PC-9 (cell line): ENCODE measurements around the gene CDC5L. TPM values are rescaled to one million over a fixed set of nuclear protein-coding genes. Genes with fewer than 3 reads are reported as not detected.

Source experiments
- BruUV-seq: library from RNA; stranded (reverse); fragments of 400-500 nt; replicated peaks from 2 replicates; lab custom pipeline; 2021; lab: Mats Ljungman, UMichigan
- CTCF ChIA-PET: fragments of 300-600 bp; sonication (Branson Sonifier 250); formaldehyde crosslinking; loops from one replicate; lab custom pipeline; 2022; ENCODE audit warnings: antibody characterized with exemption; lab: Charles Lee
- POLR2A ChIA-PET: fragments of 300-600 bp; sonication (Branson Sonifier 250); formaldehyde crosslinking; loops from one replicate; lab custom pipeline; 2022; ENCODE audit warnings: antibody characterized with exemption; ENCODE audit not compliant: unreplicated experiment; lab: Charles Lee
- DNase-seq, 2 experiments: peaks; one replicate each; pipeline versions ENCODE4 v3.0.0 to v3.0.0-alpha.2; 2015 to 2022; ENCODE audit warnings: mixed read lengths in 1 of 2
- H2AFZ ChIP-seq: fragments of 200-600 bp; sonication (generic); 2 replicates; pipeline ENCODE4 v1.8.1; 2017; ENCODE audit warnings: antibody characterized with exemption
- H3F3A ChIP-seq: fragments of 200-600 bp; sonication (generic); 2 replicates; pipeline ENCODE4 v1.8.1; 2017; ENCODE audit warnings: antibody characterized with exemption, mild to moderate bottlenecking, low read depth; ENCODE audit not compliant: insufficient read depth
- H3K27ac ChIP-seq: fragments of 200-600 bp; sonication (generic); 2 replicates; pipeline ENCODE4 v1.6.1; 2016; ENCODE audit warnings: mixed run types
- H3K27me3 ChIP-seq: fragments of 200-600 bp; sonication (generic); 2 replicates; pipeline ENCODE4 v1.6.1; 2016; ENCODE audit warnings: low read depth, mixed run types; ENCODE audit not compliant: insufficient read depth
- H3K36me3 ChIP-seq: fragments of 200-600 bp; sonication (generic); 2 replicates; pipeline ENCODE4 v1.6.1; 2016; ENCODE audit warnings: low read depth, mixed run types
- H3K4me1 ChIP-seq: fragments of 200-600 bp; sonication (generic); replicated peaks from 2 replicates; pipeline ENCODE4 v1.6.1; 2016; ENCODE audit warnings: mixed run types; ENCODE audit not compliant: insufficient read depth
- H3K4me2 ChIP-seq: fragments of 200-600 bp; sonication (generic); 2 replicates; pipeline ENCODE4 v1.6.1; 2017; ENCODE audit warnings: mixed run types
- H3K4me3 ChIP-seq: fragments of 200-600 bp; sonication (generic); 2 replicates; pipeline ENCODE4 v1.6.1; 2016; ENCODE audit warnings: mixed run types
- H3K79me2 ChIP-seq: fragments of 200-600 bp; sonication (generic); 2 replicates; pipeline ENCODE4 v1.6.1; 2017; ENCODE audit warnings: low read depth, mixed run types
- H3K9me2 ChIP-seq: fragments of 200-600 bp; sonication (generic); 2 replicates; pipeline ENCODE4 v1.8.1; 2017; ENCODE audit warnings: mild to moderate bottlenecking; ENCODE audit not compliant: insufficient read depth
- H3K9me3 ChIP-seq: fragments of 200-600 bp; sonication (generic); 2 replicates; pipeline ENCODE4 v1.8.1; 2016; ENCODE audit warnings: low read depth; ENCODE audit not compliant: insufficient read depth
- H4K20me1 ChIP-seq: fragments of 200-600 bp; sonication (generic); 2 replicates; pipeline ENCODE4 v1.8.1; 2017; ENCODE audit not compliant: insufficient read depth
- CTCF ChIP-seq: fragments of 200-600 bp; sonication (generic); conservative IDR thresholded peaks from 2 replicates; pipeline ENCODE4 v1.6.1; 2017; ENCODE audit warnings: mixed run types, antibody characterized with exemption, mild to moderate bottlenecking, moderate library complexity
- EZH2 ChIP-seq: fragments of 200-600 bp; sonication (generic); IDR thresholded peaks from 2 replicates; pipeline ENCODE4 v1.8.0; 2017; ENCODE audit warnings: antibody characterized with exemption, low read depth
- intact Hi-C: fragments of 100-400 bp; cut with micrococcal nuclease; formaldehyde crosslinking; loops from one replicate; pipeline ENCODE4 v1.10.0; 2022; ENCODE audit not compliant: unreplicated experiment
- total RNA-seq: library from RNA; stranded (reverse); gene quantifications from 2 replicates; pipeline ENCODE4 v1.2.3, GENCODE V29; 2021

The CDC5L gene
- total RNA-seq, 1 experiment from 2014 or later: 24.0 TPM

- CTCF ChIA-PET: no interaction called here
- H3K79me2 ChIP-seq: no peaks in the 10 kb centered on the region
- H3F3A ChIP-seq: no peaks in the 10 kb centered on the region
- H3K4me3 ChIP-seq: no peak overlapping the region
- peaks cover 8% of the 10 kb centered on the region; the same call in 1 of the 2 replicates for H3K27me3 ChIP-seq
- TF ChIP-seq CTCF: no peak
- TF ChIP-seq EZH2: no peak
- H3K9me2 ChIP-seq: no peaks in the 10 kb centered on the region
- no TSS peak for BruUV-seq
- POLR2A ChIA-PET: no interaction called here
- no peaks in the 10 kb centered on the region for H4K20me1 ChIP-seq
- no peaks in the 10 kb centered on the region for H3K4me1 ChIP-seq
- H3K36me3 ChIP-seq: no peaks in the 10 kb centered on the region
- no peak for DNase-seq
- no peak overlapping the region for H3K4me2 ChIP-seq
- no peaks in the 10 kb centered on the region for H3K9me3 ChIP-seq
- no peak overlapping the region for H3K27ac ChIP-seq
- intact Hi-C loops: no loop called here
- no peak overlapping the region for H2AFZ ChIP-seq
Measured at GRCh38 chr6:44366781-44367180, 20.7 kb upstream of the CDC5L start.

- no peaks in the 10 kb centered on the region for H3K9me3 ChIP-seq
- TF ChIP-seq CTCF (no peak), EZH2 (no peak)
- no peaks in the 10 kb centered on the region for H4K20me1 ChIP-seq
- H3K4me2 ChIP-seq: no peak overlapping the region
- H3F3A ChIP-seq: no peaks in the 10 kb centered on the region
- H3K4me1 ChIP-seq: no peaks in the 10 kb centered on the region
- ChIA-PET CTCF (no interaction called here), POLR2A (no interaction called here)
- H2AFZ ChIP-seq: no peak overlapping the region
- no peaks in the 10 kb centered on the region for H3K36me3 ChIP-seq
- intact Hi-C loops: no loop called here
- no peaks in the 10 kb centered on the region for H3K79me2 ChIP-seq
- no TSS peak for BruUV-seq
- H3K4me3 ChIP-seq: no peak overlapping the region
- no peaks in the 10 kb centered on the region for H3K9me2 ChIP-seq
- H3K27me3 ChIP-seq: peaks cover 4% of the 10 kb centered on the region; the same call in 1 of the 2 replicates
- no peak for DNase-seq
- H3K27ac ChIP-seq: no peak overlapping the region
Measured at GRCh38 chr6:44367681-44368080, 19.8 kb upstream of the CDC5L start.

GRCh38 chr6:44373051-44373450 is 14.5 kb upstream of the CDC5L start:
- BruUV-seq: no TSS peak

More at GRCh38 chr6:44373051-44373450, 14.5 kb upstream of the CDC5L start:
- Histone ChIP-seq H3K27ac (no peak overlapping the region), H3K4me2 (no peak overlapping the region), H4K20me1 (no peaks in the 10 kb centered on the region), H3F3A (no peaks in the 10 kb centered on the region), H3K9me3 (no peaks in the 10 kb centered on the region), H3K79me2 (no peaks in the 10 kb centered on the region), H3K4me3 (no peak overlapping the region), H3K27me3 (peaks cover 28% of the 10 kb centered on the region), H3K36me3 (no peaks in the 10 kb centered on the region), H2AFZ (no peak overlapping the region), H3K4me1 (no peaks in the 10 kb centered on the region), H3K9me2 (no peaks in the 10 kb centered on the region)
- POLR2A ChIA-PET: no interaction called here
- intact Hi-C loops: no loop called here
- DNase-seq: no peak
- no peak for TF ChIP-seq EZH2
- TF ChIP-seq CTCF: no peak
- CTCF ChIA-PET: no interaction called here
